Parathyroid adenoma (tissue), 2 donors: ENCODE measurements around the gene PARP1.

Experiments
- H2AFZ ChIP-seq: fragments of 300-600 bp; sonication (generic); one replicate; pipeline ENCODE4 v1.7.0; 2017; ENCODE audit warnings: antibody characterized with exemption, mild to moderate bottlenecking
- H3K27ac ChIP-seq: fragments of 300-600 bp; sonication (generic); one replicate; pipeline ENCODE4 v1.7.0; 2017
- H3K27me3 ChIP-seq: fragments of 300-600 bp; sonication (generic); one replicate; pipeline ENCODE4 v1.7.0; 2017; ENCODE audit warnings: low read length; ENCODE audit not compliant: control insufficient read depth, insufficient read depth
- H3K36me3 ChIP-seq: fragments of 300-600 bp; sonication (generic); one replicate; pipeline ENCODE4 v1.7.0; 2017; ENCODE audit warnings: low read length; ENCODE audit not compliant: control insufficient read depth, insufficient read depth
- H3K4me1 ChIP-seq: fragments of 300-600 bp; sonication (generic); one replicate; pipeline ENCODE4 v1.7.0; 2017; ENCODE audit warnings: control low read depth
- H3K4me2 ChIP-seq: fragments of 300-600 bp; sonication (generic); one replicate; pipeline ENCODE4 v1.7.0; 2017; ENCODE audit warnings: low read length
- H3K4me3 ChIP-seq: fragments of 300-600 bp; sonication (generic); one replicate; pipeline ENCODE4 v1.7.0; 2017; ENCODE audit warnings: low read depth, low read length
- H3K79me2 ChIP-seq: fragments of 300-600 bp; sonication (generic); one replicate; pipeline ENCODE4 v1.7.0; 2017; ENCODE audit warnings: control low read depth
- H3K9ac ChIP-seq: fragments of 300-600 bp; sonication (generic); one replicate; pipeline ENCODE4 v1.7.0; 2017; ENCODE audit warnings: mild to moderate bottlenecking
- H3K9me3 ChIP-seq: fragments of 300-600 bp; sonication (generic); one replicate; pipeline ENCODE4 v1.7.0; 2017; ENCODE audit warnings: low read length; ENCODE audit not compliant: control insufficient read depth
- TF ChIP-seq, protein P1 (sequence below): fragments of 300-600 bp; sonication (generic); IDR thresholded peaks from one replicate; pipeline ENCODE4 v1.7.0; 2017; ENCODE audit warnings: antibody characterized with exemption, mild to moderate bottlenecking
- donor health status: primary hyperparathyroidism.

The PARP1 gene

DNA sequence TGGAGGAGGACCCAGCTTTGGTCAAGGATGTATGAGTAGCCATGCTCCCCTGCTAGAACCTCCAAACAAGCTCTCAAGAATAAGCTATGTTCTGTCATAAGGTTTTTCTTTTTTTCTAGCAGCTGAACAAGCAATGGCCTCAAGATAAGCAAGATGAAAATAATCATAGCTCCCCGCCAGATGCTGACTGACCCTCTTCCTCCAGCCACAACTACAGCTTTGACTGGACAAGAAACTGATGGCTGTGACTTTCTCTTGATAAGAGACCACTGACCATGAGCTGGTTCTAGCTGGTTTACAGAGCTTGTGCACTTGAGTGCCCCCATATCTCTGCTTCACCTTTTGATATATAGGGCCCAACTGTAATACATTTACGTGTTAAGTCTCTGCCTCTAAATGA is 38.2 kb upstream of the PARP1 start:
- Histone ChIP-seq H3K9me3 (no peaks in the 10 kb centered on the region), H3K4me3 (no peak overlapping the region), H3K27me3 (no peaks in the 10 kb centered on the region), H3K9ac (no peak overlapping the region), H3K36me3 (no peaks in the 10 kb centered on the region), H3K4me1 (no peaks in the 10 kb centered on the region), H3K79me2 (no peaks in the 10 kb centered on the region), H2AFZ (no peak overlapping the region), H3K27ac (no peak overlapping the region), H3K4me2 (no peak overlapping the region)
- TF ChIP-seq, protein P1, sequence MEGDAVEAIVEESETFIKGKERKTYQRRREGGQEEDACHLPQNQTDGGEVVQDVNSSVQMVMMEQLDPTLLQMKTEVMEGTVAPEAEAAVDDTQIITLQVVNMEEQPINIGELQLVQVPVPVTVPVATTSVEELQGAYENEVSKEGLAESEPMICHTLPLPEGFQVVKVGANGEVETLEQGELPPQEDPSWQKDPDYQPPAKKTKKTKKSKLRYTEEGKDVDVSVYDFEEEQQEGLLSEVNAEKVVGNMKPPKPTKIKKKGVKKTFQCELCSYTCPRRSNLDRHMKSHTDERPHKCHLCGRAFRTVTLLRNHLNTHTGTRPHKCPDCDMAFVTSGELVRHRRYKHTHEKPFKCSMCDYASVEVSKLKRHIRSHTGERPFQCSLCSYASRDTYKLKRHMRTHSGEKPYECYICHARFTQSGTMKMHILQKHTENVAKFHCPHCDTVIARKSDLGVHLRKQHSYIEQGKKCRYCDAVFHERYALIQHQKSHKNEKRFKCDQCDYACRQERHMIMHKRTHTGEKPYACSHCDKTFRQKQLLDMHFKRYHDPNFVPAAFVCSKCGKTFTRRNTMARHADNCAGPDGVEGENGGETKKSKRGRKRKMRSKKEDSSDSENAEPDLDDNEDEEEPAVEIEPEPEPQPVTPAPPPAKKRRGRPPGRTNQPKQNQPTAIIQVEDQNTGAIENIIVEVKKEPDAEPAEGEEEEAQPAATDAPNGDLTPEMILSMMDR: no peak

DNA sequence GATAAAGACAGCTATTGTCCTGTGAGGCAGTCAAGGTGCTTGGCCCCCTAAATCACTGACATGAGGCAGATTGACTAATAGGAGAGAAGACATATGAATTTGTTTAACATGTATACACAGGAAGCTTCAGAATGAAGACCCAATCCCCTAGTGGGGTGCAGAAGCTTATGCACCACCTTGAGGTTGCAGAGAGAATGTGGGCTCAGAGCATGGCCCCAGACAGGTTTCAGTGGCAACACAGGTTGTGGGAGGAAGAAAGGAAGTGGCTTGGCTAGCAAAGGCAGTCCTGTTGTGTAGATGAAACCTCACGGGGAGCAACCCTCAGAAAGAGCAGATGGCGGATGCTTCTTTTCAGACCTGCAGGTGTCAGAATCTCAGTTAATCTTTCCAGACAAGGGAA is 37.0 kb upstream of the PARP1 start:
- H3K4me3 ChIP-seq: no peak overlapping the region
- H3K36me3 ChIP-seq: no peaks in the 10 kb centered on the region
- no peak overlapping the region for H3K27ac ChIP-seq
- no peaks in the 10 kb centered on the region for H3K79me2 ChIP-seq
- no peak overlapping the region for H3K9ac ChIP-seq
- H2AFZ ChIP-seq: no peak overlapping the region
- no peaks in the 10 kb centered on the region for H3K9me3 ChIP-seq
- TF ChIP-seq, protein P1: no peak
- no peaks in the 10 kb centered on the region for H3K4me1 ChIP-seq
- H3K4me2 ChIP-seq: no peak overlapping the region
- H3K27me3 ChIP-seq: no peaks in the 10 kb centered on the region

DNA sequence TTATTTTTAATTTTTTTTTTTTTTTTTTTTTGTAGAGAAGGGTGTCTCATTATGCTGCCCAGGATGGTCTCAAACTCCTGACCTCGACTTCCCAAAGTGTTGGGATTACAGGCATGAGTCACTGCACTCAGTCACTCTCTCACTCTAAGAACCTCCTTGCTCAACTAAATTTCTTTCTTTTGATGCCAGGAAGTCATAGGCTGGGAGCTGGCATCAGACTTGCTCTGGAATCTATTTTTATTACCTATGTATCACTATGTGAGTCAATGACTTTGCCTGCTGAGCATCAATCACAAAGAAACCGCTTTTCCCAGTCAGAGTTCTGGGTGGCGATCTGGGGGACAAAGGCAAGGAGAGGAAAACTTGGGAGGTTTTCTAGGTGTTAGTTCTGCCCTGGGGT is 35.5 kb upstream of the PARP1 start:
- Histone ChIP-seq H3K4me2 (no peak overlapping the region), H3K4me1 (no peaks in the 10 kb centered on the region), H3K79me2 (no peaks in the 10 kb centered on the region), H3K9me3 (no peaks in the 10 kb centered on the region), H3K27me3 (no peaks in the 10 kb centered on the region), H3K4me3 (no peak overlapping the region), H2AFZ (no peak overlapping the region), H3K27ac (no peak overlapping the region), H3K9ac (no peak overlapping the region), H3K36me3 (no peaks in the 10 kb centered on the region)
- TF ChIP-seq, protein P1: no peak

DNA sequence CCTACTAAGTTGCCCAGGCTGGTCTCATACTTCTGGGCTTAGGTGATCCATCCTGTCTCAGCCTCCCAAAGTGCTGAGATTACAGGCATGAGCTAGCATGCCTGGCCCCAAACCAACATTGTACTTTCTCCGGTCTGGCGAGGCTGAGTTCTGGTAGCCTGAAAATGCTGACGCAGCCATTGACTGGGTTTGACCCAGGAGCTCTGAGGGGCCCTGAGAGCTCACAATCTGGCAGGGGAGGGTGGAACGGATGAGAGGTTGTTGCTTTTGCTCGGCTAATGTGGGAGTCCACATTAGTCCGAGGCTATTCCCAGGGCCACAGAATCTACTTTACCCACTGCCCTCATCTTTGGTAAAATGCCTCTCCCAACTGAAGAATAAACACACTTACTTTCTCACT is 35.1 kb upstream of the PARP1 start:
- TF ChIP-seq, protein P1: no peak
- Histone ChIP-seq H3K9me3 (no peaks in the 10 kb centered on the region), H3K9ac (no peak overlapping the region), H2AFZ (no peak overlapping the region), H3K27me3 (no peaks in the 10 kb centered on the region), H3K4me1 (no peaks in the 10 kb centered on the region), H3K4me3 (no peak overlapping the region), H3K36me3 (no peaks in the 10 kb centered on the region), H3K79me2 (no peaks in the 10 kb centered on the region), H3K27ac (no peak overlapping the region), H3K4me2 (no peak overlapping the region)

DNA sequence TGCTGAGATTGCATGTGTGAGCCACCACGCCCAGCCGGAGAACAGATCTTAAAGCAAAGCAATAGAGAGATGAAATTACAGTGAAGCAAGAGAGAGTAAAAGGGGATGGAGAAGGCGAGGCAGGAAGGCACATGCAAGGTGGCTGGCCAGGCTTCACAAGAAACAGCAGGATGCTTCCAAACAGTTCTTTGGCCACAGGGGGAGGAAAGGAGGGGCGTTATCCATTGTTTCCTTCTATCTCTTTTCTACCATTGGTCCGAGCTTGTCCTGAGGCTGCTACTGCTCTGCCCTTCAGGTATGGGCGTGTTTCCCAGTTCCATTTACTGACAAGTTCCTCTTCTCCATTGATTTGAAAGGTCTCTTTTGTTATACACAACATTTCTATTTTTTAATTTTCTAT is 33.7 kb upstream of the PARP1 start:
- no peak overlapping the region for H3K27ac ChIP-seq
- H3K4me3 ChIP-seq: no peak overlapping the region
- no peaks in the 10 kb centered on the region for H3K36me3 ChIP-seq
- no peaks in the 10 kb centered on the region for H3K27me3 ChIP-seq
- H3K9me3 ChIP-seq: no peaks in the 10 kb centered on the region
- H3K4me1 ChIP-seq: no peaks in the 10 kb centered on the region
- no peak overlapping the region for H3K9ac ChIP-seq
- no peak overlapping the region for H2AFZ ChIP-seq
- H3K79me2 ChIP-seq: no peaks in the 10 kb centered on the region
- TF ChIP-seq, protein P1: no peak
- no peak overlapping the region for H3K4me2 ChIP-seq
